Measurements from ENCODE around the gene GPATCH8. TPM values are rescaled to one million over a fixed set of nuclear protein-coding genes. Genes with fewer than 3 reads are reported as not detected.

The GPATCH8 gene
- total and polyA plus RNA-seq, 2 of the 8 experiments (the other 6 are each of a cell fraction or from before 2014, with no cell fraction given) = 20.5 to 58.1 TPM

DNA sequence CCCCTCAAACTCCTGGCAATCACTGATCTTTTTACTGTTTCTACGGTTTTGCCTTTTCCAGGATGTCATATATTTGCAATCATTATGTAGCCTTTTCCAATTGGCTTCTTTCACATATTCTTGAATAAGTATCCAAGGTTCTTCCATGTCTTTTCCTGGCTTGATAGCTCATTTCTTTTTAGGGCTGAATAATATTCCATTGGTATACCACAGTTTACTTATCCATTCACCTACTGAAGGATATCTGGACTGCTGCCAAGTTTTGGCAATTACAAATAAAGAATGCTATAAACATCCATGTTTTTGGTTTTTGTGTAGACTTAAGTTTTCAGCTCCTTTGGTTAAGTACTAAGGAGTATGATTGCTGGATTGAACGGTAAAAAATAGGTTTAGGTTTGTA, 16.0 kb downstream of the GPATCH8 start (continued):
- TF ChIP-seq, protein P1, sequence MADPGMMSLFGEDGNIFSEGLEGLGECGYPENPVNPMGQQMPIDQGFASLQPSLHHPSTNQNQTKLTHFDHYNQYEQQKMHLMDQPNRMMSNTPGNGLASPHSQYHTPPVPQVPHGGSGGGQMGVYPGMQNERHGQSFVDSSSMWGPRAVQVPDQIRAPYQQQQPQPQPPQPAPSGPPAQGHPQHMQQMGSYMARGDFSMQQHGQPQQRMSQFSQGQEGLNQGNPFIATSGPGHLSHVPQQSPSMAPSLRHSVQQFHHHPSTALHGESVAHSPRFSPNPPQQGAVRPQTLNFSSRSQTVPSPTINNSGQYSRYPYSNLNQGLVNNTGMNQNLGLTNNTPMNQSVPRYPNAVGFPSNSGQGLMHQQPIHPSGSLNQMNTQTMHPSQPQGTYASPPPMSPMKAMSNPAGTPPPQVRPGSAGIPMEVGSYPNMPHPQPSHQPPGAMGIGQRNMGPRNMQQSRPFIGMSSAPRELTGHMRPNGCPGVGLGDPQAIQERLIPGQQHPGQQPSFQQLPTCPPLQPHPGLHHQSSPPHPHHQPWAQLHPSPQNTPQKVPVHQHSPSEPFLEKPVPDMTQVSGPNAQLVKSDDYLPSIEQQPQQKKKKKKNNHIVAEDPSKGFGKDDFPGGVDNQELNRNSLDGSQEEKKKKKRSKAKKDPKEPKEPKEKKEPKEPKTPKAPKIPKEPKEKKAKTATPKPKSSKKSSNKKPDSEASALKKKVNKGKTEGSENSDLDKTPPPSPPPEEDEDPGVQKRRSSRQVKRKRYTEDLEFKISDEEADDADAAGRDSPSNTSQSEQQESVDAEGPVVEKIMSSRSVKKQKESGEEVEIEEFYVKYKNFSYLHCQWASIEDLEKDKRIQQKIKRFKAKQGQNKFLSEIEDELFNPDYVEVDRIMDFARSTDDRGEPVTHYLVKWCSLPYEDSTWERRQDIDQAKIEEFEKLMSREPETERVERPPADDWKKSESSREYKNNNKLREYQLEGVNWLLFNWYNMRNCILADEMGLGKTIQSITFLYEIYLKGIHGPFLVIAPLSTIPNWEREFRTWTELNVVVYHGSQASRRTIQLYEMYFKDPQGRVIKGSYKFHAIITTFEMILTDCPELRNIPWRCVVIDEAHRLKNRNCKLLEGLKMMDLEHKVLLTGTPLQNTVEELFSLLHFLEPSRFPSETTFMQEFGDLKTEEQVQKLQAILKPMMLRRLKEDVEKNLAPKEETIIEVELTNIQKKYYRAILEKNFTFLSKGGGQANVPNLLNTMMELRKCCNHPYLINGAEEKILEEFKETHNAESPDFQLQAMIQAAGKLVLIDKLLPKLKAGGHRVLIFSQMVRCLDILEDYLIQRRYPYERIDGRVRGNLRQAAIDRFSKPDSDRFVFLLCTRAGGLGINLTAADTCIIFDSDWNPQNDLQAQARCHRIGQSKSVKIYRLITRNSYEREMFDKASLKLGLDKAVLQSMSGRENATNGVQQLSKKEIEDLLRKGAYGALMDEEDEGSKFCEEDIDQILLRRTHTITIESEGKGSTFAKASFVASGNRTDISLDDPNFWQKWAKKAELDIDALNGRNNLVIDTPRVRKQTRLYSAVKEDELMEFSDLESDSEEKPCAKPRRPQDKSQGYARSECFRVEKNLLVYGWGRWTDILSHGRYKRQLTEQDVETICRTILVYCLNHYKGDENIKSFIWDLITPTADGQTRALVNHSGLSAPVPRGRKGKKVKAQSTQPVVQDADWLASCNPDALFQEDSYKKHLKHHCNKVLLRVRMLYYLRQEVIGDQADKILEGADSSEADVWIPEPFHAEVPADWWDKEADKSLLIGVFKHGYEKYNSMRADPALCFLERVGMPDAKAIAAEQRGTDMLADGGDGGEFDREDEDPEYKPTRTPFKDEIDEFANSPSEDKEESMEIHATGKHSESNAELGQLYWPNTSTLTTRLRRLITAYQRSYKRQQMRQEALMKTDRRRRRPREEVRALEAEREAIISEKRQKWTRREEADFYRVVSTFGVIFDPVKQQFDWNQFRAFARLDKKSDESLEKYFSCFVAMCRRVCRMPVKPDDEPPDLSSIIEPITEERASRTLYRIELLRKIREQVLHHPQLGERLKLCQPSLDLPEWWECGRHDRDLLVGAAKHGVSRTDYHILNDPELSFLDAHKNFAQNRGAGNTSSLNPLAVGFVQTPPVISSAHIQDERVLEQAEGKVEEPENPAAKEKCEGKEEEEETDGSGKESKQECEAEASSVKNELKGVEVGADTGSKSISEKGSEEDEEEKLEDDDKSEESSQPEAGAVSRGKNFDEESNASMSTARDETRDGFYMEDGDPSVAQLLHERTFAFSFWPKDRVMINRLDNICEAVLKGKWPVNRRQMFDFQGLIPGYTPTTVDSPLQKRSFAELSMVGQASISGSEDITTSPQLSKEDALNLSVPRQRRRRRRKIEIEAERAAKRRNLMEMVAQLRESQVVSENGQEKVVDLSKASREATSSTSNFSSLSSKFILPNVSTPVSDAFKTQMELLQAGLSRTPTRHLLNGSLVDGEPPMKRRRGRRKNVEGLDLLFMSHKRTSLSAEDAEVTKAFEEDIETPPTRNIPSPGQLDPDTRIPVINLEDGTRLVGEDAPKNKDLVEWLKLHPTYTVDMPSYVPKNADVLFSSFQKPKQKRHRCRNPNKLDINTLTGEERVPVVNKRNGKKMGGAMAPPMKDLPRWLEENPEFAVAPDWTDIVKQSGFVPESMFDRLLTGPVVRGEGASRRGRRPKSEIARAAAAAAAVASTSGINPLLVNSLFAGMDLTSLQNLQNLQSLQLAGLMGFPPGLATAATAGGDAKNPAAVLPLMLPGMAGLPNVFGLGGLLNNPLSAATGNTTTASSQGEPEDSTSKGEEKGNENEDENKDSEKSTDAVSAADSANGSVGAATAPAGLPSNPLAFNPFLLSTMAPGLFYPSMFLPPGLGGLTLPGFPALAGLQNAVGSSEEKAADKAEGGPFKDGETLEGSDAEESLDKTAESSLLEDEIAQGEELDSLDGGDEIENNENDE (IDR thresholded peaks at IDR 0.05; ENCODE audit: insufficient replicate concordance, low read length) = no peak
- TF ChIP-seq CREB1 (IDR thresholded peaks at IDR 0.05) (no peak), KDM1A (IDR thresholded peaks at IDR 0.05; ENCODE audit: borderline replicate concordance, low read length) (no peak), SIX5 (IDR thresholded peaks at IDR 0.05; ENCODE audit: low read depth, low read length) (no peak), JUND (IDR thresholded peaks at IDR 0.05; ENCODE audit: low read length) (no peak), GABPA (IDR thresholded peaks at IDR 0.05; ENCODE audit: borderline replicate concordance, insufficient read depth, low read length) (no peak), TEAD4 (IDR thresholded peaks at IDR 0.05; ENCODE audit: low read depth, low read length) (no peak), PHF8 (conservative IDR thresholded peaks at IDR 0.05; ENCODE audit: low read depth, low read length) (no peak), RAD21 (IDR thresholded peaks at IDR 0.05 in 1 of 2, conservative IDR thresholded peaks at IDR 0.05 in 1 of 2; ENCODE audit: low read depth in 2 of 2, low read length in 2 of 2) (no peak), TBP (IDR thresholded peaks at IDR 0.05; ENCODE audit: low read depth, low read length) (no peak), RXRA (IDR thresholded peaks at IDR 0.05; ENCODE audit: insufficient read depth, low read depth, low read length) (no peak), CHD2 (IDR thresholded peaks at IDR 0.05; ENCODE audit: low read length) (no peak)

Measured in H1 (cell line).